ENCODE results near the gene MNT.

MNT gene

GRCh38 chr17:2410951-2411350 is 10.1 kb upstream of the MNT start:
- DNase-seq (ENCODE audit: low read depth, low spot score) = no peak
- Histone ChIP-seq H3K36me3 (ENCODE audit: insufficient read depth, low read length) (peaks cover 14% of the 10 kb centered on the region; the same call in 1 of the 2 replicates), H3K27ac (no peak overlapping the region), H3K9me3 (ENCODE audit: low read depth, low read length) (no peaks in the 10 kb centered on the region), H3K4me3 (no peak overlapping the region), H3K9ac (ENCODE audit: insufficient read length) (no peak overlapping the region)
- TF ChIP-seq EZH2 (IDR thresholded peaks at IDR 0.05) = no peak
- TF ChIP-seq POLR2AphosphoS5 (IDR thresholded peaks at IDR 0.05; ENCODE audit: borderline replicate concordance, low read depth, low read length) = no peak

GRCh38 chr17:2406903-2407790 is 6.3 kb upstream of the MNT start:
- Histone ChIP-seq H3K9me3 (ENCODE audit: low read depth, low read length) (no peaks in the 10 kb centered on the region), H3K4me3 (no peak overlapping the region), H3K27ac (no peak overlapping the region), H3K36me3 (ENCODE audit: insufficient read depth, low read length) (no peaks in the 10 kb centered on the region), H3K9ac (ENCODE audit: insufficient read length) (no peak overlapping the region)
- TF ChIP-seq POLR2AphosphoS5 (IDR thresholded peaks at IDR 0.05; ENCODE audit: borderline replicate concordance, low read depth, low read length) (no peak), FOXP2 (optimal IDR thresholded peaks at IDR 0.05; ENCODE audit: control extremely low read depth, extremely low read length, insufficient read depth) (no peak), EZH2 (IDR thresholded peaks at IDR 0.05) (no peak)
- no peak for DNase-seq (ENCODE audit: low read depth, low spot score)

GRCh38 chr17:2406271-2406902 is 5.5 kb upstream of the MNT start:
- no peak overlapping the region for H3K4me3 ChIP-seq
- H3K27ac ChIP-seq = no peak overlapping the region
- TF ChIP-seq FOXP2 (optimal IDR thresholded peaks at IDR 0.05; ENCODE audit: control extremely low read depth, extremely low read length, insufficient read depth) (no peak), POLR2AphosphoS5 (IDR thresholded peaks at IDR 0.05; ENCODE audit: borderline replicate concordance, low read depth, low read length) (no peak), EZH2 (IDR thresholded peaks at IDR 0.05) (no peak)

GRCh38 chr17:2405247-2405926 is 4.5 kb upstream of the MNT start:
- peak overlapping the region; percentile 50 for H3K4me3 ChIP-seq
- no peak for TF ChIP-seq POLR2AphosphoS5 (IDR thresholded peaks at IDR 0.05; ENCODE audit: borderline replicate concordance, low read depth, low read length)
- no peak for TF ChIP-seq EZH2 (IDR thresholded peaks at IDR 0.05)
- no peak for TF ChIP-seq FOXP2 (optimal IDR thresholded peaks at IDR 0.05; ENCODE audit: control extremely low read depth, extremely low read length, insufficient read depth)
- no peaks in the 10 kb centered on the region for H3K9me3 ChIP-seq (ENCODE audit: low read depth, low read length)
- no peaks in the 10 kb centered on the region for H3K36me3 ChIP-seq (ENCODE audit: insufficient read depth, low read length)
- no peak for DNase-seq (ENCODE audit: low read depth, low spot score)
- H3K27ac ChIP-seq = peak overlapping the region; percentile 80
- H3K9ac ChIP-seq (ENCODE audit: insufficient read length) = no peak overlapping the region

More at GRCh38 chr17:2406271-2406902, 5.5 kb upstream of the MNT start:
- no peak for DNase-seq (ENCODE audit: low read depth, low spot score)
- H3K36me3 ChIP-seq (ENCODE audit: insufficient read depth, low read length) = no peaks in the 10 kb centered on the region
- no peaks in the 10 kb centered on the region for H3K9me3 ChIP-seq (ENCODE audit: low read depth, low read length)
- no peak overlapping the region for H3K9ac ChIP-seq (ENCODE audit: insufficient read length)

- Histone ChIP-seq H3K4me3 (no peak overlapping the region), H3K9me3 (ENCODE audit: low read depth, low read length) (no peaks in the 10 kb centered on the region), H3K36me3 (ENCODE audit: insufficient read depth, low read length) (no peaks in the 10 kb centered on the region), H3K9ac (ENCODE audit: insufficient read length) (no peak overlapping the region), H3K27ac (no peak overlapping the region)
- TF ChIP-seq POLR2AphosphoS5 (IDR thresholded peaks at IDR 0.05; ENCODE audit: borderline replicate concordance, low read depth, low read length) (no peak), EZH2 (IDR thresholded peaks at IDR 0.05) (no peak), FOXP2 (optimal IDR thresholded peaks at IDR 0.05; ENCODE audit: control extremely low read depth, extremely low read length, insufficient read depth) (no peak)
- DNase-seq (ENCODE audit: low read depth, low spot score) = no peak
Observed at GRCh38 chr17:2403044-2403443, 2.2 kb upstream of the MNT start.

GRCh38 chr17:2402544-2402943 is 1.7 kb upstream of the MNT start:
- TF ChIP-seq FOXP2 (optimal IDR thresholded peaks at IDR 0.05; ENCODE audit: control extremely low read depth, extremely low read length, insufficient read depth) (no peak), POLR2AphosphoS5 (IDR thresholded peaks at IDR 0.05; ENCODE audit: borderline replicate concordance, low read depth, low read length) (no peak)
- Histone ChIP-seq H3K4me3 (peak overlapping the region; percentile 94), H3K36me3 (ENCODE audit: insufficient read depth, low read length) (no peaks in the 10 kb centered on the region), H3K9ac (ENCODE audit: insufficient read length) (peak overlapping the region; percentile 41), H3K9me3 (ENCODE audit: low read depth, low read length) (no peaks in the 10 kb centered on the region), H3K27ac (no peak overlapping the region)
- no peak for DNase-seq (ENCODE audit: low read depth, low spot score)

- peak overlapping the region; percentile 99 for H3K27ac ChIP-seq
- H3K4me3 ChIP-seq = peak overlapping the region; percentile 94
- peak; percentile 76 for DNase-seq (ENCODE audit: low read depth, low spot score)
- no peaks in the 10 kb centered on the region for H3K9me3 ChIP-seq (ENCODE audit: low read depth, low read length)
- TF ChIP-seq FOXP2 (optimal IDR thresholded peaks at IDR 0.05; ENCODE audit: control extremely low read depth, extremely low read length, insufficient read depth) (no peak), POLR2AphosphoS5 (IDR thresholded peaks at IDR 0.05; ENCODE audit: borderline replicate concordance, low read depth, low read length) (no peak), EZH2 (IDR thresholded peaks at IDR 0.05) (no peak)
- H3K36me3 ChIP-seq (ENCODE audit: insufficient read depth, low read length) = no peaks in the 10 kb centered on the region
- peak overlapping the region; percentile 89 for H3K9ac ChIP-seq (ENCODE audit: insufficient read length)
Observed at GRCh38 chr17:2401426-2402221, 764 bp upstream of the MNT start.

All from SK-N-MC (cell line).